OCI-LY1 (cell line): ENCODE measurements around the gene CACNA2D1.
"Not testable (repeated sequence)": the region's sequence is repeated elsewhere in the genome, so short reads cannot be mapped to it uniquely, and the experiment has no call there.

ENCODE experiments used
- H2AFZ ChIP-seq: fragments of 200-600 bp; sonication (generic), shearing (Covaris generic); 2 replicates; pipeline ENCODE4 v1.6.0; 2014; ENCODE audit warnings: antibody characterized with exemption, mild to moderate bottlenecking, low read length
- H3F3A ChIP-seq: fragments of 200-600 bp; sonication (generic), shearing (Covaris generic); 2 replicates; pipeline ENCODE4 v1.6.0; 2014; ENCODE audit warnings: mild to moderate bottlenecking, antibody characterized with exemption, low read length, moderate library complexity; ENCODE audit not compliant: insufficient read depth
- H3K27ac ChIP-seq: fragments of 200-600 bp; sonication (generic); 2 replicates; pipeline ENCODE4 v1.5.1; 2014; ENCODE audit warnings: low read length, mixed run types, mild to moderate bottlenecking, low read depth; ENCODE audit not compliant: poor library complexity, severe bottlenecking
- H3K27me3 ChIP-seq: fragments of 200-600 bp; sonication (generic); 2 replicates; pipeline ENCODE4 v1.6.0; 2014; ENCODE audit warnings: antibody characterized with exemption, mild to moderate bottlenecking, low read length, moderate library complexity; ENCODE audit not compliant: insufficient read depth
- H3K36me3 ChIP-seq: fragments of 200-600 bp; sonication (generic); 2 replicates; pipeline ENCODE4 v1.6.1; 2014; ENCODE audit warnings: mild to moderate bottlenecking, antibody characterized with exemption, low read length, moderate library complexity, mixed read lengths; ENCODE audit not compliant: insufficient read depth
- H3K4me1 ChIP-seq: fragments of 200-600 bp; sonication (generic); 2 replicates; pipeline ENCODE4 v1.5.1; 2014; ENCODE audit warnings: mild to moderate bottlenecking, low read length, moderate library complexity; ENCODE audit not compliant: insufficient read depth, severe bottlenecking
- H3K4me2 ChIP-seq: fragments of 200-600 bp; sonication (generic), shearing (Covaris generic); 2 replicates; pipeline ENCODE4 v1.6.1; 2014; ENCODE audit warnings: low read length
- H3K4me3 ChIP-seq: fragments of 200-600 bp; sonication (generic); 2 replicates; pipeline ENCODE4 v1.5.1; 2014; ENCODE audit warnings: low read length, low read depth, mild to moderate bottlenecking, mixed read lengths; ENCODE audit not compliant: poor library complexity, severe bottlenecking
- H3K79me2 ChIP-seq: fragments of 200-600 bp; shearing (Covaris generic); 2 replicates; pipeline ENCODE4 v1.6.1; 2016; ENCODE audit warnings: mixed run types, low read length, mixed read lengths; ENCODE audit not compliant: insufficient read depth
- H3K9ac ChIP-seq: fragments of 200-600 bp; sonication (generic), shearing (Covaris generic); 2 replicates; pipeline ENCODE4 v1.6.1; 2014; ENCODE audit warnings: mild to moderate bottlenecking, low read length, mixed read lengths
- H3K9me2 ChIP-seq: fragments of 200-600 bp; sonication (generic), shearing (Covaris generic); 2 replicates; pipeline ENCODE4 v1.6.1; 2014; ENCODE audit warnings: low read depth, mild to moderate bottlenecking, low read length, mixed read lengths
- H3K9me3 ChIP-seq: fragments of 200-600 bp; shearing (Covaris generic); 2 replicates; pipeline ENCODE4 v1.6.1; 2014; ENCODE audit warnings: low read length, mixed read lengths
- H4K20me1 ChIP-seq: fragments of 200-600 bp; sonication (generic), shearing (Covaris generic); 2 replicates; pipeline ENCODE4 v1.6.0; 2016; ENCODE audit warnings: mild to moderate bottlenecking, low read length; ENCODE audit not compliant: insufficient read depth
- EZH2 ChIP-seq: fragments of 200-600 bp; sonication (generic), shearing (Covaris generic); IDR thresholded peaks from 2 replicates; pipeline ENCODE4 v1.8.0; 2017; ENCODE audit warnings: borderline replicate concordance, mixed run types, mild to moderate bottlenecking, antibody characterized with exemption, low read length, moderate library complexity, mixed read lengths
- TF ChIP-seq, protein P1 (sequence below): fragments of 200-600 bp; sonication (generic), shearing (Covaris generic); IDR thresholded peaks from 2 replicates; pipeline ENCODE4 v1.5.1; 2017; ENCODE audit warnings: mild to moderate bottlenecking, antibody characterized with exemption, low read length, moderate library complexity, mixed read lengths

CACNA2D1 gene

DNA sequence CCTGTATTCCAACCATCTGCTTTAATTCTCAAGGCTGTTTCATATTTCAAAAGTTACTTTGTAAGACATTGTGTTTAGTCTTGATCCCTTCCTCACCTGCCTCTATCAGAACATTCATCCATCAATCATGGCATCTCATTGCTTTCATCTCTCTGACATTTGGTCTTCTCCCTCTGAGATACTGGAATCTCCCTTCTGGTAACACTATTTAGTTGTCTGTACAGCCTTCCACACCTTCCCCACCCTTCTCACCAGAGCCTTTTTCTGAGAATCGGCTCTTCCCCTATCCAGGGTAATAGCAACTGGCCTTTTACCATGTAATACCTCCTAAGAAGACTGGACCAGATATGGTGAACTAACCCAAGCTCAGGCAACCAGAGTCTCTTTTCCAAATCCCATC lies 10.1 kb downstream of the CACNA2D1 start:
- H3K27ac ChIP-seq = no peak overlapping the region
- no peak overlapping the region for H3K4me2 ChIP-seq
- H3K79me2 ChIP-seq = no peaks in the 10 kb centered on the region
- no peaks in the 10 kb centered on the region for H3K4me1 ChIP-seq
- no peak overlapping the region for H3K9ac ChIP-seq
- H3K9me3 ChIP-seq = no peaks in the 10 kb centered on the region
- no peaks in the 10 kb centered on the region for H3K36me3 ChIP-seq
- H3K27me3 ChIP-seq = no peaks in the 10 kb centered on the region
- H2AFZ ChIP-seq = no peak overlapping the region
- H4K20me1 ChIP-seq = no peaks in the 10 kb centered on the region
- H3F3A ChIP-seq = no peaks in the 10 kb centered on the region
- H3K4me3 ChIP-seq = no peak overlapping the region
- TF ChIP-seq, protein P1, sequence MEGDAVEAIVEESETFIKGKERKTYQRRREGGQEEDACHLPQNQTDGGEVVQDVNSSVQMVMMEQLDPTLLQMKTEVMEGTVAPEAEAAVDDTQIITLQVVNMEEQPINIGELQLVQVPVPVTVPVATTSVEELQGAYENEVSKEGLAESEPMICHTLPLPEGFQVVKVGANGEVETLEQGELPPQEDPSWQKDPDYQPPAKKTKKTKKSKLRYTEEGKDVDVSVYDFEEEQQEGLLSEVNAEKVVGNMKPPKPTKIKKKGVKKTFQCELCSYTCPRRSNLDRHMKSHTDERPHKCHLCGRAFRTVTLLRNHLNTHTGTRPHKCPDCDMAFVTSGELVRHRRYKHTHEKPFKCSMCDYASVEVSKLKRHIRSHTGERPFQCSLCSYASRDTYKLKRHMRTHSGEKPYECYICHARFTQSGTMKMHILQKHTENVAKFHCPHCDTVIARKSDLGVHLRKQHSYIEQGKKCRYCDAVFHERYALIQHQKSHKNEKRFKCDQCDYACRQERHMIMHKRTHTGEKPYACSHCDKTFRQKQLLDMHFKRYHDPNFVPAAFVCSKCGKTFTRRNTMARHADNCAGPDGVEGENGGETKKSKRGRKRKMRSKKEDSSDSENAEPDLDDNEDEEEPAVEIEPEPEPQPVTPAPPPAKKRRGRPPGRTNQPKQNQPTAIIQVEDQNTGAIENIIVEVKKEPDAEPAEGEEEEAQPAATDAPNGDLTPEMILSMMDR = no peak
- TF ChIP-seq EZH2 = no peak
- H3K9me2 ChIP-seq = no peaks in the 10 kb centered on the region

DNA sequence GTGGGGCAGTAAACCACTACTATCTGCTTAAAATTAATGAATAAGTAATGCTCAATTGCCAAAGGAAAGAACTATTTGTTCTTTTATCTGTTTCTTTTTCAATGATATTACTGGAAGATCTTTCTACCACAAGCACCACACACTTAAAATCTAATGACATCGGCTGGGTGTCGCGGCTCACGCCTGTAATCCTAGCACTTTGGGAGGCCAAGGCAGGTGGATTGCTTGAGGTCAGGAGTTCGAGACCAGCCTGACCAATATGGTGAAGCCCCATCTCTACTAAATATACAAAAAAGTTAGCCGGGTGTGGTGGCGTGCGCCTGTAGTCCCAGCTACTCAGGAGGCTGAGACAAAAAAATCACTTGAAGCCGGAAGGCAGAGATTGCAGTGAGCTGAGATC lies 10.8 kb downstream of the CACNA2D1 start:
- not testable (repeated sequence) for H3F3A ChIP-seq, H3K9ac ChIP-seq, H3K9me3 ChIP-seq, H3K27me3 ChIP-seq, H3K4me1 ChIP-seq, H3K4me3 ChIP-seq, H3K27ac ChIP-seq, H3K36me3 ChIP-seq, H3K9me2 ChIP-seq, H3K4me2 ChIP-seq, H4K20me1 ChIP-seq, H3K79me2 ChIP-seq, H2AFZ ChIP-seq

DNA sequence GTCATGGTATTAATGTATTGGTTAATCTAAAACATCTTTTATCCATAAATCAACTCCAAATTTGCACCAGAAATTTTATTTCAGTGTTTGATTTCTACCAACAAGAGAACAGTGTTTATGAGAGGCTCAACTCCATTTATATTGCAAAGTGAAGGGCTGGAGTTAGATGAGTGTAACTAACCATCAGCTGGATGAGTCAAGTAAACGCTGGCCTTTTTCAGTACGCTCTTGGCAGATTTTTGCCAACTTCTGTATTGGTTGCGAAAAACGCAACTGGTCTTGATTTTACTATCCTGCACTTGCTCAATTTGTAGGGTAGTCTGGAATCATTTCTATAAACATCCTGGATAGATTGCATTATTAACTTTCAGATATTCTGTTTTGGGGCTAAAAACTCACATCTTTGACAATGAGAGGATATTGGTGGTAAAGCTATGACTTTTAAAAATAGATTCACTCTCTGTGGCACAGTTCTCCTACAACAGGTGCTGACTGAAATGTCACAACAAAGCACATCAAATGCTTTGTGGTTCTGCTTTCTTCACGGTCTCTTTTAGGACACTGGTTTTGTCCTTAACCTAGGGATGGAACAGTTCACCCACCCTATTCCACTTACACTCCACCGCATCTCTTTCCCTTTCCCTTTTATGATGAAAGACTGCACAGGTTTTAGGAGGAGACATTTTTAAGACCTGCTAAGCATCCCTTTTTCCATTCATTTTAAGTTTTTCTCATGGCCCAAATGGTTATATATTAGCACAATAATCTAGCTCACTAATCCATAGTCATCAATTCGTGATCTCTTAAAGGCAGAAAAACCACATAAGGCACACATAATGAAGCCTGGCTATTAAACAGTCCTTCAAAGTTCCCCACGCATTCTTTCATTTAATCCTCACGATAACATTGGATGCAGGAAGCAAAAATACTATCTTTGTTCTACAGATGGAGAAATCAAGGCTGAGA lies 12.8 kb downstream of the CACNA2D1 start:
- Histone ChIP-seq H3K27ac (no peak overlapping the region), H3K4me2 (no peak overlapping the region), H3K36me3 (no peaks in the 10 kb centered on the region), H3K4me3 (no peak overlapping the region), H2AFZ (no peak overlapping the region), H3K79me2 (no peaks in the 10 kb centered on the region), H3F3A (no peaks in the 10 kb centered on the region), H3K9ac (no peak overlapping the region), H3K4me1 (no peaks in the 10 kb centered on the region), H4K20me1 (no peaks in the 10 kb centered on the region), H3K9me3 (no peaks in the 10 kb centered on the region), H3K9me2 (no peaks in the 10 kb centered on the region), H3K27me3 (no peaks in the 10 kb centered on the region)
- TF ChIP-seq EZH2 = no peak

DNA sequence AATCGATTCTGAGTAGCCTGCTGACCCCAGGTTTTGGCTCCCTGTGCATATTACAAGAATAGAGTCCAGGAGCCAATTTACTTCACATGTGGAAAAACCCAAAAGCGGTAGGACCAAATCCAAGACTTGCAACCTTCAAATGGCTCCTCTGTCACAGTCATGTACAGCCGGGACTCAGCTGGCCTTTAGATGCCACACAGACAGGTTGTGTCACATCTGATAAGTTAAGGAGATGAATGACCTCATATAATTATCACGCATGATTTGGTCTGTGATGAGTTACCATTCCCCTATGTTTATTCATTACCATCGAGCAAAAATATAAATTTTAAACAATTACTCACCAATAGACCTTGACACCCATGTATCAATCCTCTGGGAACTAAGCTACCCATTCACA lies 14.2 kb downstream of the CACNA2D1 start:
- no peaks in the 10 kb centered on the region for H3F3A ChIP-seq
- H3K4me3 ChIP-seq = no peak overlapping the region
- H3K27me3 ChIP-seq = no peaks in the 10 kb centered on the region
- no peaks in the 10 kb centered on the region for H3K4me1 ChIP-seq
- H3K9ac ChIP-seq = no peak overlapping the region
- H3K4me2 ChIP-seq = no peak overlapping the region
- H3K27ac ChIP-seq = no peak overlapping the region
- H4K20me1 ChIP-seq = no peaks in the 10 kb centered on the region
- no peaks in the 10 kb centered on the region for H3K9me3 ChIP-seq
- no peaks in the 10 kb centered on the region for H3K79me2 ChIP-seq
- no peaks in the 10 kb centered on the region for H3K36me3 ChIP-seq
- no peaks in the 10 kb centered on the region for H3K9me2 ChIP-seq
- TF ChIP-seq, protein P1 = no peak
- TF ChIP-seq EZH2 = no peak
- no peak overlapping the region for H2AFZ ChIP-seq
